Lung (tissue), 12 donors: ENCODE measurements around the gene CFAP74. TPM values are rescaled to one million over a fixed set of nuclear protein-coding genes. Genes with fewer than 3 reads are reported as not detected.

Experiments used
- ATAC-seq: fragments of 200-7000 bp; cut with Tn5 transposase; one replicate; pipeline ENCODE4 v1.9.1; 2020; ENCODE audit warnings: moderate number of reproducible peaks; ENCODE audit not compliant: insufficient read depth, low FRiP score
- DNase-seq, 3 donors: peaks; one replicate each; pipeline ENCODE4 v3.0.0-alpha.2; 2013 to 2017
- H3K27ac ChIP-seq, 2 donors: one replicate each; pipeline ENCODE4 v1.5.1; 2013; ENCODE audit warnings: mild to moderate bottlenecking in 2 of 2, moderate library complexity in 2 of 2, control low read depth in 1 of 2, inconsistent platforms in 1 of 2, low read depth in 1 of 2, low read length in 1 of 2
- H3K27me3 ChIP-seq, 3 donors: one replicate each; pipeline ENCODE4 v1.5.1; 2013; ENCODE audit warnings: low read length in 2 of 3; ENCODE audit not compliant: control insufficient read depth in 3 of 3, insufficient read depth in 3 of 3
- H3K36me3 ChIP-seq, 4 donors: one replicate each; pipeline ENCODE4 v1.5.1; 2013; ENCODE audit warnings: low read length in 4 of 4, mild to moderate bottlenecking in 1 of 4, moderate library complexity in 1 of 4; ENCODE audit not compliant: control insufficient read depth in 4 of 4, insufficient read depth in 4 of 4
- H3K4me1 ChIP-seq, 5 donors: one replicate each; pipeline ENCODE4 v1.5.1; 2013; ENCODE audit warnings: low read length in 5 of 5, mild to moderate bottlenecking in 2 of 5, moderate library complexity in 1 of 5; ENCODE audit not compliant: control insufficient read depth in 5 of 5, insufficient read depth in 5 of 5
- H3K4me3 ChIP-seq: one replicate; pipeline ENCODE4 v1.5.1; 2013; ENCODE audit warnings: mild to moderate bottlenecking, control low read depth, moderate library complexity
- H3K9ac ChIP-seq, 2 donors: one replicate each; pipeline ENCODE4 v1.5.1; 2013; ENCODE audit warnings: low read length in 2 of 2, control low read depth in 1 of 2; ENCODE audit not compliant: insufficient read depth in 1 of 2
- H3K9me3 ChIP-seq, 4 donors: one replicate each; pipeline ENCODE4 v1.5.1; 2013; ENCODE audit warnings: low read length in 3 of 4, mild to moderate bottlenecking in 1 of 4, moderate library complexity in 1 of 4; ENCODE audit not compliant: control insufficient read depth in 4 of 4, insufficient read depth in 3 of 4
- WGBS, 2 donors: extraction: QIAGEN DNeasy Blood & Tissue Kit; methylation state at CpG; one replicate each; pipeline ENCODE4 v1.1.7; 2013; 5-methylcytosine and 5-hydroxymethylcytosine counted together
- polyA plus RNA-seq, 2 donors: library from polyadenylated mRNA; stranded (reverse); fragments of 200-250 nt; gene quantifications; one replicate each; pipeline ENCODE4 v1.2.1, GENCODE V29; 2013
- total RNA-seq, 2 donors: library from RNA; depleted of rRNA in 1 of 2; stranded (reverse); fragments of >200 nt in 1 of 2; gene quantifications; one replicate each; pipeline ENCODE4 v1.2.1, GENCODE V29; 2014 to 2021
- TF ChIP-seq, protein P1 (sequence below): IDR thresholded peaks from 2 replicates; pipeline ENCODE4 v1.5.1; 2012; ENCODE audit warnings: mild to moderate bottlenecking; ENCODE audit errors: control extremely low read depth, extremely low read depth
- donor health status: control.
- donor health status: control.
- donor health status: Bipolar disorder and iron deficiency.
- donor health status: healthy.
- donor health status: DM: yes; HTN: yes; CAD: no.

The CFAP74 gene
- total and polyA plus RNA-seq, 4 donors: 3.1 to 20.8 (median 5.3) TPM

DNA sequence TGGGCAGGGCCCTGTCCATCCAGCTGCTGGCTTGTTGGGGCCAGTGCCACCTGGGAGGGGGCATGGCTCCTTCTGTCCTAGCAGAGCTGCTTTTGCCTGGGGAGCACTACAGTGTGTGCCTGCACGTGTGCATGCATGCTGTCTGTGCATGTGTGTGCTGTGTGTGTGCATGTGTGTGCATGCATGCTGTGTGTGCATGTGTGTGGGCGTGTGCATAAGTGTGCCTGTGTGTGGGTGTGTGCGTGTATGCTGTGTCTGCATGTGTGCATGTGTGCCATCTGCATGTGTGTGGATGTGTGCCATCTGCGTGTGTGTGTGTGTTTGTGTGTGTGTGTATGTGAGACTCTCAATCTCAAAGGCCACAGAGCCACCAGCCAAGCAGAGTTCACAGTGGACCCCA is 38.3 kb upstream of the CFAP74 start:
- no peak overlapping the region for H3K27ac ChIP-seq
- TF ChIP-seq, protein P1, sequence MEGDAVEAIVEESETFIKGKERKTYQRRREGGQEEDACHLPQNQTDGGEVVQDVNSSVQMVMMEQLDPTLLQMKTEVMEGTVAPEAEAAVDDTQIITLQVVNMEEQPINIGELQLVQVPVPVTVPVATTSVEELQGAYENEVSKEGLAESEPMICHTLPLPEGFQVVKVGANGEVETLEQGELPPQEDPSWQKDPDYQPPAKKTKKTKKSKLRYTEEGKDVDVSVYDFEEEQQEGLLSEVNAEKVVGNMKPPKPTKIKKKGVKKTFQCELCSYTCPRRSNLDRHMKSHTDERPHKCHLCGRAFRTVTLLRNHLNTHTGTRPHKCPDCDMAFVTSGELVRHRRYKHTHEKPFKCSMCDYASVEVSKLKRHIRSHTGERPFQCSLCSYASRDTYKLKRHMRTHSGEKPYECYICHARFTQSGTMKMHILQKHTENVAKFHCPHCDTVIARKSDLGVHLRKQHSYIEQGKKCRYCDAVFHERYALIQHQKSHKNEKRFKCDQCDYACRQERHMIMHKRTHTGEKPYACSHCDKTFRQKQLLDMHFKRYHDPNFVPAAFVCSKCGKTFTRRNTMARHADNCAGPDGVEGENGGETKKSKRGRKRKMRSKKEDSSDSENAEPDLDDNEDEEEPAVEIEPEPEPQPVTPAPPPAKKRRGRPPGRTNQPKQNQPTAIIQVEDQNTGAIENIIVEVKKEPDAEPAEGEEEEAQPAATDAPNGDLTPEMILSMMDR: no peak
- H3K9ac ChIP-seq: no peak overlapping the region
- WGBS, 2 donors: 84 to 88% methylated on average over 4 of the region's 4 CpGs
- H3K36me3 ChIP-seq: no peaks in the 10 kb centered on the region
- no peak for DNase-seq
- no peaks in the 10 kb centered on the region for H3K27me3 ChIP-seq
- H3K9me3 ChIP-seq: peaks cover 0 to 12% (median 0%) of the 10 kb centered on the region in 4 donors
- ATAC-seq: no peak
- peaks cover 0 to 23% (median 8%) of the 10 kb centered on the region in 5 donors for H3K4me1 ChIP-seq
- no peak overlapping the region for H3K4me3 ChIP-seq

DNA sequence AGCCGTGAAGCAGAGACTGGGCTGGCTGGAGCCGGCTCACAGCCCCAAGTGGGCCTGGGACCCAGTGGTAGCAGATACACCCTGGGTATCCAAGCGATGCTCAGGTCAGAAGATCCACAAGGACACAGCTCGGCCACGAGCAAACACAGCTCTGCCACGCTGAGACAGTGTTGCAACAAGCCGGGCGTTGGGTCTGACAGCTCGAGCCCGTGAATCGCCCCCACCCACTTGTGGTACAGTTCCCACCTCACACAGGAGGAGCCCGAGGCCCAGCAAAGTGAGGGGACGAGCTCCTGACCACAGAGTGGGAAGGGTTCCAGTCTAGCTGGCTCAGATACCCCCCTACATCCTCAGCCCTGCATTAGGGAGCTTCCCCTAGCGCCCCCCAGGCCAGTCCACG is 37.7 kb upstream of the CFAP74 start:
- H3K9me3 ChIP-seq: peaks cover 0 to 12% (median 0%) of the 10 kb centered on the region in 4 donors
- ATAC-seq (no peak), DNase-seq (no peak)
- no peak overlapping the region for H3K9ac ChIP-seq
- TF ChIP-seq, protein P1: no peak
- no peaks in the 10 kb centered on the region for H3K36me3 ChIP-seq
- no peaks in the 10 kb centered on the region for H3K27me3 ChIP-seq
- peaks cover 0 to 17% (median 8%) of the 10 kb centered on the region in 5 donors for H3K4me1 ChIP-seq
- H3K4me3 ChIP-seq: no peak overlapping the region
- no peak overlapping the region for H3K27ac ChIP-seq
- 76 to 77% methylated on average over 15 of the region's 15 CpGs for WGBS, 2 donors

DNA sequence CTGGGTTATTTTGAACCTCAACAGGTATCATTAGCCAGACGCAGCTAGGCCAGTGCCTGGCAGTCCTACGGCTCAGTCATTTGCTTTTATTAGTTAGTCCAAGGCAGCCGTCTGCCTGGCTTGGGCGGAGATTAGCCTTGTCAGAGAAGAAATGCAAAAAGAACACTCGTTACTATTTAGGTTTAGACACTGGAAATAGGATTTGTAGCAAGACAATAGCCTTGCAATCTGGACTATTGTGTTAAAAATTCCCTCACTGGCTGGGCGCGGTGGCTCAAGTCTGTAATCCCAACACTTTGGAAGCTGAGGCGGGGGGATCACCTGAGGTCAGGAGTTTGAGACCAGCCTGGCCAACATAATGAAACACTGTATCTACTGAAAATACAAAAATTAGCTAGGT is 35.7 kb upstream of the CFAP74 start:
- peaks cover 0 to 12% (median 0%) of the 10 kb centered on the region in 4 donors for H3K9me3 ChIP-seq
- H3K27ac ChIP-seq: no peak overlapping the region
- no peaks in the 10 kb centered on the region for H3K27me3 ChIP-seq
- DNase-seq (no peak), ATAC-seq (no peak)
- H3K4me1 ChIP-seq: no peaks in the 10 kb centered on the region
- TF ChIP-seq, protein P1: no peak
- H3K4me3 ChIP-seq: no peak overlapping the region
- 87 to 88% methylated on average over 8 of the region's 8 CpGs for WGBS, 2 donors
- H3K36me3 ChIP-seq: no peaks in the 10 kb centered on the region
- H3K9ac ChIP-seq: no peak overlapping the region

DNA sequence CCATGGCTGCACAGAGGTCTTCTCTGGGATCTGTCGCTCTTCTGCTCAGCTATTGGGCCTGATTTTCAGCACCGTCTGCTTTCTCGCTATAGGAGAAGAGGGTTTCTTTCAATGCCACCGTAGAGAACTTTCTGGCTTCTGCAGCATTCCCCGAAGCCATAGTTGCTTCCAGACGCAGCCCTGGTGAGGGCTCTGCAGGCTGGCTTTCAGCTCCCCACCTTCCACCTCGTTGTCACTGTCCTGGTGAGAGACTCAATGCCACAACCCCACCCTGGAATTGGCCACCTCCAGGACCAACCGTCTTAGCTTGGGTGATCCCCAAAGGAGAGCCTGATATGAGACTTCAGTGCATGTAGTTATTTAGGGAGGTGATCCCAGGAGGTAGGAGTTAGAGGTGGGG is 34.6 kb upstream of the CFAP74 start:
- peaks cover 0 to 12% (median 0%) of the 10 kb centered on the region in 4 donors for H3K9me3 ChIP-seq
- no peak overlapping the region for H3K27ac ChIP-seq
- DNase-seq (no peak), ATAC-seq (no peak)
- 91 to 95% methylated on average over 8 of the region's 8 CpGs for WGBS, 2 donors
- TF ChIP-seq, protein P1: no peak
- H3K27me3 ChIP-seq: no peaks in the 10 kb centered on the region
- no peak overlapping the region for H3K4me3 ChIP-seq
- H3K4me1 ChIP-seq: no peaks in the 10 kb centered on the region
- no peaks in the 10 kb centered on the region for H3K36me3 ChIP-seq
- no peak overlapping the region for H3K9ac ChIP-seq
